ENCODE measurements around the gene ARMC6. TPM values are rescaled to one million over a fixed set of nuclear protein-coding genes. Genes with fewer than 3 reads are reported as not detected.

The ARMC6 gene
- total and polyA plus RNA-seq, 7 donors = 11.4 to 23.5 (median 15.6) TPM

- H3K9me3 ChIP-seq = no peaks in the 10 kb centered on the region
- no peaks in the 10 kb centered on the region for H3K27me3 ChIP-seq
- no peak overlapping the region for H3K4me3 ChIP-seq
- intact Hi-C loops (cut with DNase I) = no loop called here
- no peak for DNase-seq
- H3K4me1 ChIP-seq = no peaks in the 10 kb centered on the region
- WGBS, 2 donors = 92 to 94% methylated on average over 13 of the region's 13 CpGs
- TF ChIP-seq CTCF (IDR thresholded peaks at IDR 0.05) (no peak), EP300 (IDR thresholded peaks at IDR 0.05) (no peak), POLR2AphosphoS5 (IDR thresholded peaks at IDR 0.05) (no peak), POLR2A (IDR thresholded peaks at IDR 0.05) (no peak)
- H3K36me3 ChIP-seq = peaks cover 0 to 55% (median 29%) of the 10 kb centered on the region in 4 donors
- H3K27ac ChIP-seq = no peak overlapping the region
Measured at GRCh38 chr19:19057317-19057716, 23.9 kb downstream of the ARMC6 start.

DNA sequence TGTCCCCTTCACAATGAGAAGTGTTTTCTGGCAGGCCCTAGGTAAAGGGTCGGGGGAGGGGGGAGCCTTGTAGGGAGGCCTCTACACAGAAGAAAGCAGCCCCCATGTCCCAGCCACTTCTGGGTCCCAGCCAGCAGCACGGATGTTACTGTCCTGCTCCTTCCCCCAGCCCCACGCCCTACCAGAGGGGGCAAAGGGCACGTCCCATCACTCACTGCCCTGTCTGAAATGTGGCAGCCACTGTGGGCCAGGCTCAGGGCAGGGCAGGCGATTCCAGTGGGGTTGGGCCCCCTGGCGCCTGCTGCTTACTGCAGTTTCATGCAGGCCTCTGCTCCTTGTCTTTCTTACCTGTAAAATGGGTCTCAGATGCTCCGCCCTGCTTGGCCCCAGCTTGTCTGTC is 24.3 kb downstream of the ARMC6 start:
- intact Hi-C loops (cut with DNase I) = no loop called here
- Histone ChIP-seq H3K9me3 (no peaks in the 10 kb centered on the region), H3K4me3 (no peak overlapping the region), H3K27me3 (no peaks in the 10 kb centered on the region), H3K27ac (no peak overlapping the region), H3K4me1 (peaks cover 0 to 3% (median under 1%) of the 10 kb centered on the region in 4 donors), H3K36me3 (peaks cover 0 to 51% (median 27%) of the 10 kb centered on the region in 4 donors)
- no peak for TF ChIP-seq CTCF (IDR thresholded peaks at IDR 0.05)
- no peak for TF ChIP-seq POLR2AphosphoS5 (IDR thresholded peaks at IDR 0.05)
- TF ChIP-seq POLR2A (IDR thresholded peaks at IDR 0.05) = no peak
- TF ChIP-seq EP300 (IDR thresholded peaks at IDR 0.05) = no peak
- 71 to 80% methylated on average over 7 of the region's 7 CpGs for WGBS, 2 donors
- DNase-seq = no peak

DNA sequence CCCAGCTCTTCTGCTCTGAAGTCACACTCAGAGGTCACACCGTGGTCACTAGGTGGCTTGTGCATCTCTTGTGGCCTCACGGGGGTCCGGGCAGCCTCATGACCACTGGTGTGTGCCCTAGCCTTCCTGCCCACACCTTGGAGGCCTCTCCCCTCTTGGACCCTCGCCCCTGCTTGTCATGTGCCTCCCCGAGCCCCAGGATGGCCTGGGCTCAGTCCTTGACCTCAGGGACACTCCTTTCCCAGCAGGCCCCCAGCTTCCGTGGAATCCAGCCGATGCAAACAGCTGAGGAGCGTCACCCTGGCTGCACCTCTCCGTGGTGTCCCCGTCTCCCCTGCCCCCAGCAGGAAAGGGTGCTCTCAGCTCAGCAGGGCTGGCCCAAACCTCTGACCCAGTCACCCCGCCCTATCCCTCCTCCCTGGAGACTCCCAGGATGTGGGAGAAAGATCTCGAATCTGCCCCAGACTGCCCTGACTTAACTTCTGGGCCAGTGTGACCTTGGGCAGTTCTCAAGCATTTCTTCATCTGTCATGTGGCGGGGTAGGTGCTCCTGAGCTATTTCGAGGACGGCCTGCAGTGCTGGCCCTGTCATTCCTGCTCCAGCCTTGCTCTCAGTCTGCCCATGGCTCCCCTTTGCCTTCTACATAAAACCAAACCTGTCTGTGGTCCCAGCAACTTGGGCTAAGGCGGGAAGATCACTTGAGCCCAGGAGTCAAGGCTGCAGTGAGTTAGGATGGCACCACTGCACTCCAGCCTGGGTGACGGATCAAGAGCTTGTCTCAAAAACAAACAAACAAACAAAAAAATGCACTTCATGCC is 25.8 kb downstream of the ARMC6 start:
- Histone ChIP-seq H3K36me3 (peaks cover 0 to 39% (median 20%) of the 10 kb centered on the region in 4 donors), H3K9me3 (no peaks in the 10 kb centered on the region), H3K27ac (no peak overlapping the region), H3K4me1 (peaks cover 0 to 11% (median 8%) of the 10 kb centered on the region in 4 donors), H3K27me3 (no peaks in the 10 kb centered on the region), H3K4me3 (no peak overlapping the region)
- TF ChIP-seq POLR2A (IDR thresholded peaks at IDR 0.05) (no peak), EP300 (IDR thresholded peaks at IDR 0.05) (no peak), POLR2AphosphoS5 (IDR thresholded peaks at IDR 0.05) (no peak), CTCF (IDR thresholded peaks at IDR 0.05) (no peak)
- 86 to 87% methylated on average over 17 of the region's 17 CpGs for WGBS, 2 donors
- no peak for DNase-seq
- intact Hi-C loops (cut with DNase I) = no loop called here

- intact Hi-C loops (cut with DNase I) = loop anchor here (5.0 to 10.0 kb wide), 2 partner anchors 132 to 605 kb away; partner anchors contain the start of genes ATP13A1, BORCS8, RFXANK and ZNF101
- TF ChIP-seq POLR2A (IDR thresholded peaks at IDR 0.05) = no peak
Measured at GRCh38 chr19:19059837-19060611, 26.6 kb downstream of the ARMC6 start.

GRCh38 chr19:19061506-19061905 is 28.1 kb downstream of the ARMC6 start:
- no peak overlapping the region for H3K27ac ChIP-seq
- peaks cover 0 to 18% (median 6%) of the 10 kb centered on the region in 4 donors for H3K36me3 ChIP-seq
- WGBS, 2 donors = 48 to 80% methylated on average over 8 of the region's 8 CpGs

More at GRCh38 chr19:19059837-19060611, 26.6 kb downstream of the ARMC6 start:
- H3K27ac ChIP-seq = no peak overlapping the region
- no peak overlapping the region for H3K4me3 ChIP-seq
- DNase-seq = no peak
- H3K36me3 ChIP-seq = peaks cover 0 to 31% (median 14%) of the 10 kb centered on the region in 4 donors
- 86 to 88% methylated on average over 12 of the region's 12 CpGs for WGBS, 2 donors
- H3K9me3 ChIP-seq = no peaks in the 10 kb centered on the region
- H3K4me1 ChIP-seq = peaks cover 0 to 19% (median 16%) of the 10 kb centered on the region in 4 donors
- H3K27me3 ChIP-seq = no peaks in the 10 kb centered on the region

More at GRCh38 chr19:19061506-19061905, 28.1 kb downstream of the ARMC6 start:
- Histone ChIP-seq H3K4me3 (no peak overlapping the region), H3K27me3 (no peaks in the 10 kb centered on the region), H3K9me3 (no peaks in the 10 kb centered on the region), H3K4me1 (peaks cover 0 to 28% (median 21%) of the 10 kb centered on the region in 4 donors)
- TF ChIP-seq POLR2A (IDR thresholded peaks at IDR 0.05) = no peak
- TF ChIP-seq EP300 (IDR thresholded peaks at IDR 0.05) = no peak
- TF ChIP-seq CTCF (IDR thresholded peaks at IDR 0.05) = no peak
- TF ChIP-seq POLR2AphosphoS5 (IDR thresholded peaks at IDR 0.05) = no peak
- DNase-seq = no peak
- intact Hi-C loops (cut with DNase I) = loop anchor here (5.0 to 10.0 kb wide), 2 partner anchors 131 to 603 kb away; partner anchors contain the start of genes ATP13A1, BORCS8, RFXANK and ZNF101

Data from sigmoid colon (tissue), 7 donors.